HG03457 (cell line): ENCODE results near the gene ANKS3.

Experiments
- ATAC-seq: cut with Tn5 transposase; IDR thresholded peaks from one replicate; pipeline ENCODE4 v1.9.1; 2021; ENCODE audit warnings: moderate number of reproducible peaks; ENCODE audit not compliant: unreplicated experiment

ANKS3 gene

DNA sequence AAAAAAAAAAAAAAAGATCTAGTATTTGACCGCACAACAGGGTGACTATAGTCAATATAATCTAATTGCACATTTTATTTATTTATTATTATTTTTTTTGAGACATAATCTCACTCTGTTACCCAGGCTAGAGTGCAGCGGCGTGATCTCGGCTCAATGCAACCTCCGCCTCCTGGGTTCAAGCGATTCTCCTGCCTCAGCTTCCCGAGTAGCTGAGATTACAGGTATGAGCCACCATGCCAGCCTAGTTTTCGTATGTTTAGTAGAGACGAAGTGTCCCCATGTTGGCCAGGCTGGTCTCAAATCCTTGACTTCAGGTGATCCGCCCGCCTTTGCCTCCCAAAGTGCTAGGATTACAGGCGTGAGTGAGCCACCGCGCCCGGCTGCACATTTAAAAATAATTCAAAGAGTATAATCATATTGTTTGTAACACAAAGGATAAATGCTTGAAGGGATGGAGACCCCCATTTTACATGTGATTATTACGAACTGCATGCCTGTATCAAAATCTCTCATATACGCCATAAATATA lies 794 bp downstream of the ANKS3 start:
- ATAC-seq: no peak

DNA sequence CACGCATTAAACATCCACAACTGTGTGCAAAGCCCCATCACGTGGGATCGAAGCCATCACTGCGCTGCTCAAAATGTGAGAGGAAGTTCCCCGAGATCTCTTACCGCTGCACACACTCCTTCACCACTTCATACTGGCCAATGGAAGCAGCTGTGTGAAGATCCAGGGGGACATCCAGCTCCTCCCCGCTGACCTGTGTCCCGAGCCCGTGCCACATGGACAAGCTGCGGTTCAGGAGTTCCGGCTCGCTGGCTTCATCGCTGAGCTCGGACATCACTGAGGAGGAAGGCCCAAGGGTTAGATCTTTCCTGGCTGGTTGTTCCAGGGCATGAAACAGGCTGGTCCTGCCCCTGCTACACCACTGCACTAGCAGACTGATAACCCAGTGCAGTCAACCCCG lies 4.2 kb downstream of the ANKS3 start:
- ATAC-seq: no peak

DNA sequence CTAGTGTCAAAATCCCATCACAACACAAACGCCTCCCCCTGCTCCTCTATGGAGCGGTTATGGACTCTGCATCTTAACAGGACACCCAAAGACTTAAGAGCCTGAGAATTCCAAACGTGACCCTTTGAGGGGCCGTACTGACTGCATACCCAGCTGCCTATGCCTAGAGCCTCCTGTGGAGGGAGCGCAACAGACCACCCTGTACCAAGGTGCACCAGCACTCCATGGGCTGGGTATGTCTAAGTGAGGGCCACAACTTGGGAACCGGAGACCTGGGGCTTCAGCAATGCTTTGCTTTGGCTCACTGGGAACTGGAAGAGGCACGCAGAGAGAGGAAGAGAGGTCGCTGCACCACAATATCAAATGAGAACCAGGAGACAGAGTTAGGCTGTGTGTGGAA lies 5.4 kb downstream of the ANKS3 start:
- no peak for ATAC-seq

DNA sequence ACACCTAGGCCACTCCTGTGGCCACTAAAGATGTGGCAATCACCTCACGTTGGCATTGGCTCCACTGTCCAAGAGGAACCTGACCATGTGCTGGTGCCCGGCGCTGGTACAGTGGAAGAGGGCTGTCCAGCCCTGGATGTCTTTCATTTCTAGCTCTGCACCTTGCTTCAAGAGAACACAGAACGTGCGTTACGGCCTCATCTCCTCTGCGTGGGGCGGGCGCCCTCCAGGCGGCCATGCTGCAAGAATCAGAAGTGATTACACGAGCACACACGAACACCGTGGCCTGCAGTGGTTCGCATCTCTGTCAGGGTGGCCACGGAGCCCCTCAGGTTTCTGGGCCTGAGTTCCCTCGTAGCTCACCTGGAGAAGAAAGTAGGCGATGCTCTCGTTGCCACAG lies 7.5 kb downstream of the ANKS3 start:
- ATAC-seq: no peak

DNA sequence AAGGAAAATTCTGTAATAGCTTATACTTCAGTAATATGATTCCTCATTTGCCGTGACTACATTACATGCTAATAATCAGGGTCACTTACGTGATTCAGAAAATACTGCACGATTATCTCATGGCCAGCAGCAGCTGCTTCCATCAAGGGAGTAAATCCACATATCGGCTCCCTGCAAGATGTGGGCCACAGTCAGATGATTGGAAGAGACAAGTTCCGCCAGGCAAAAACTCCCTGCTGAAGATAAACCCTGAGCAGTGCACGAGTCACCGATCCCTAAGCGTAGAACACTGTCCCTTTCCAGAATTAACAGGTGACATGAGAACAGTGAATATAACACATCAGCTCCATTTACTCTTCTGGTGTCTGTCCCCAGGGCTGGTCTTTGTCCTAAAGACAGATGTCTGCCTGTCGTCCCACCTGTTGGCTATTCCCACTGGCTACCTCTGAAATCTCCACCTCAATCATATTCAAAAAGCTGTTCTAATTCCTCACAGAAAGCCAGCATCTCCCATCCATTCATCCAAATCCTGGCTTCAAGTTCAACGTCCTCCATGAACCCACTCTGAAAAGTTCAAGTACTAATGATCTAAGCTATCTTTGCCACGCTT lies 9.3 kb downstream of the ANKS3 start:
- ATAC-seq: no peak

DNA sequence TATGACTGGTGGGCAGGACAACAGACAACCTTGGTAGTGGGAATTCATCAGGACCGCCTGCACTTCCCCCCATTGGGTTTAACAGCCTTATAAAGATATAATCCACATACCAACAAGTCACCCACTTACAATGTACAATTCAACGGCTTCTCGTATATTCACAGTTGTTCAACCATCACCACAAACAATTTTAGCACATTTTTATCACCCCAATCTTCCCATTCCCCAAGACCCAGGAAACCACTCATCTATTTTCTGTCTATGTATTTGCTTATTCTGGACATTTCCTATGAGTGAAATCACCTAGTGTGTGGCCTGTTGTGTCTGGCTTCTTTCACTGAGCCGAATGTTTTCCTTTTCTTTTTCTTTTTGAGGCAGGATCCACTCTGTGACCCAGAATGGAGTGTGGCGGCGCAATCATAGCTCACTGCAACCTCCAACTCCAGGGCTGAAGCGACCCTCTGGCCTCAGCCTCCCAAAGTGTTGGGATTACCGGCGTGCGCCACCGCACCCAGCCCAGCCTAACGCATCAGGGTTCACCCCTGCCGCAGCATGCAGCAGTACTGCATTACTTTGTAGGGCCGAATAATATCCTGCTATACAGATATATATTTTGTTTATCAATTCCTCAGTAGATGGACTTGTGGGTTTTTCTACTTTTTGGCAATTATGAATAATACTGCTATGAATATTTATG lies 10.9 kb downstream of the ANKS3 start:
- ATAC-seq: no peak

DNA sequence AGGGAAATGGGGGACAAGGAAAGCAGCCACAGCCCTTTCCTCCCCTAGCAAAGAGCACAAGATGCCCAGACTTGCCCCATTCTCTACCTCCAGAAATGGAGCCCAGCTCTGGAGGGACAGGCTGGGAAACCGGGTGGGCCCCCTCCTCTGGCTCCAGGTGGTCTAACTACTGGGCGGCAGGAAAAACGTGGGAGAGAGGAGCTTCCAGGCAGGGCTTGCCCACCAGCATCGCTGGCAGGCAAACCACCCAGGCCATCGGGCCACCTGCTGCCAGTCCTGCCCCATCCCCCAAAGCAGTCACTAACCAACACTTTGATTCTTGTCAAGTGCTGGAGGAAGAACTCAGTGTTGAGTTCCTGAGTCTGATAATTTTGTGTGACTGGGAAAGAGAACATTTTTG lies 15.6 kb downstream of the ANKS3 start:
- ATAC-seq: no peak

DNA sequence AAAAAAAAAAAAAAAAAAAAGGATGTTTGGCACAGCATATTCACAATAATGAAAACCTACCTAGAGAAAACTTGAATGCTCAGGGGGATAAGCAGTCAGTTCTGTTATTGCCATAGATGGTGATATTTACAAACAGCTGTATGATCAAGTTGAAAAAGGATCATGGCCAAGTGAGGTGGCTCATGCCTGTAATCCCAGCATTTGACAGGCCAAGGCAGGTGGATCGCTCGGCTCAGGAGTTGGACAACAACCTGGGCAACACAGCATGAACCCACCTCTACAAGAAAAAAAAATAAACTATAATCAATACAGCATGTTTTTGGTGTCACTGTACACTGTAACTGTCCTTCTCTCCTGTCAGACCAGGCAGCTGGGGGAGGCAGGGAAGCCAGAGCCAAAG lies 19.1 kb downstream of the ANKS3 start:
- ATAC-seq: no peak

DNA sequence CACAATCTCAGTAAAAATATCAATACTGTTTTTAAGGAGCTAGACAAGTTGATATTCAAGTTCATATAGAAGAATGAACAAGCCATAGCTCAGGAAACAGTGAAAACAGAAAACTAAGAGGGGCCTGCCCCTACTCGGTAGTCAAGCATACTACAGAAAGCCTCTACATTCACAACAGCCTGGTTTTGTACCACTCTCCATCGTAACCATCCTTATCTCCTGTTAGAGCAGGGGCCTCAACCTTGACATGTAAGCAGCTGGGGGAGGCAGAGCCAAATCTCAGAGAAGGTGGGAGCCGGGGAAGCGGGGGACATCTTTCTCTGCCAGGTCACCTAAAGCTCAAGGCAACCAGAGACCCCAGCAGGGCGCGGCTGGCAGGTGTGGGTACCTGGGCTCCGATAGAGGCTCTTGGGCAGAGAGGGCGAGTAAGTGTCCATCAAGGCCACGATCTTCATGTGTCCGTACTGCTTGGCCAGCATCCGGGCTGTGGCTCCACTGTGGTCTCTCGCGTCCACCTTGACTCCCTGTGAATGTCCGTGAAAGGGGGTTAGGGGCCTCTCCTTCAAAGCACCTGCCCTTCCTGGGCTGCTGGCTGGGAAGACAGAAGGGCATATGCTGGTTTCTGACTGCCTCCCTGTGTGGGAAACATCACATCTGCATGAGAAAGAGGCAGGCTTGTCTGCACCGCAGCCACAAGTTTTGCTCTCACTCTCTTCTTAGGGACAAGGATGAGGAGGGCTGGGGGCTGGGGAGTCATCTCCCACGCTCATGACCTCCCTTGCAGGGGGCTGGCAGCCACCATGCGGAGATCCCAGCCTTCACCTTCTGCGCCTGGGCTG lies 20.2 kb downstream of the ANKS3 start:
- ATAC-seq: no peak

DNA sequence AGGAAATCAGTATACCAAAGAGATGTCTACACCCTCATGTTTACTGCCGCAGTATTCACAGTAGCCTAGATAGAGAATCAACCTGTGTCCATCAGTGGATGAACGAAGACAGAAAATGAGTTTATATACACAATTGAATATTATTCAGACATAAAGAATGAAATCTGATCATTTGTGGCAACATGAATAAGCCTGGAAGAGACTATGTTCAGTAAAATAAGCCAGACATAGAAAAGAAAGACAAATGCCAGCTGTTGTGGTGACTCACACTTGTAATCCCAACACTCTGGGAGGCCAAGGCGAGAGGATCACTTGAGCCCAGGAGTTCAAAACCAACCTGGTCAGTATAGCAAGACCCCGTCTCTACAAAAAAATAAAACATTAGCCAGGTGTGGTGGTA lies 24.6 kb downstream of the ANKS3 start:
- no peak for ATAC-seq

DNA sequence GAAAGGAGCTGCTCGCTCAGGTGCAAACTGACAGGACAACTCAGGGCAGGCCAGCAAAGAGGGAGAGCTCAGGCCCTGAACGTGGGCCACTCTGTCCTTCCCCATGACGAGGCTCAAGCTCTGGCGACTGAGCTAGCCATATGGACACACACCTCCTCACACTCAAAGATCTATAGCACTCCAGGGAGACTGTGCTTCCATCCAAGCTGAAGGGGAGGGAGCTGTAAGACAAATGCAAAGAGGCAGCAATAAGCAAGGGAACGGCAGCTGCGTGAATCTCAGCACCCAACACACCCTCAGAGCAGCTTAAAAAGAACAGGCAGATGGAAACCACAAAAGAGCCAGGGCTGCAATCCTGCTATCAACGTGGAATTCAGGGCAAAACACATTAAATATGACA lies 27.2 kb downstream of the ANKS3 start:
- no peak for ATAC-seq

DNA sequence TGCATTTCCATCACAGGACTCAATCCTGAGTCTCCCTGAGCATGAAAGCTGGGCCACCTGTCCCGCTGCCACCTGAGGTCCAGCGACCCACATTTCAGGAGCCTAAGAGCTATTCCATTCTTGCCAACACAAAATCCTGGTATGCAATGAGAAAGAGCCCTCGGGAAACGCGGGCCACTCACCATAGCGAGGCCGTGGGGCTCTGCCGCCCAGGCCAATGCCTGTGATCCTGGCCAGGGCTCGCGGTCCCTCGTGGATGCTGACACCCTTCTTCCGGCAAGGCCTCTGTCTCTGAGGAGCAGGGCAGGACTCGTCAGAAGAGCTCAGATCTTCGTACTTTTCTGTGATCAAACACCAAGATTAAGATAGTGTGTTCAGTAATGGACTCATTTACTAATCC lies 29.2 kb downstream of the ANKS3 start:
- no peak for ATAC-seq

DNA sequence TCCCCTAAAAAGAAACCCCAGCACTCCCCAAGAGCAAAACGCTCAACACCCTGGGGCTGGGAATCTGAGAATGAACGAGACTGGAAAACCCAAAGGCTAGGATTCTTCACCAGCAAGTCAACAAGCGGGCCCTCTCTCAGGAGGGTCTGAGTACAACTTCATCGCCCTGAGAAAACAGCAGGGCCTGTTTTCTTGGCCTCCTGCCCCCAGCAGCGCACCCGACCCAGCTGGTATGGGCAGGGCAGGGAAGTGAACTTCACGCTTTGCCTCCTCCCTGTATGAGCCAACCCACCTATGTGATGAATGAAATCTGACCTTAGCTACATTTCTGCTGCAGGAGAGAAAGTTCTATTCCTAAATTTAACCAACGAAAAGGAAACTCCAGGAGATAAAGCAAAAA lies 29.6 kb downstream of the ANKS3 start:
- no peak for ATAC-seq

DNA sequence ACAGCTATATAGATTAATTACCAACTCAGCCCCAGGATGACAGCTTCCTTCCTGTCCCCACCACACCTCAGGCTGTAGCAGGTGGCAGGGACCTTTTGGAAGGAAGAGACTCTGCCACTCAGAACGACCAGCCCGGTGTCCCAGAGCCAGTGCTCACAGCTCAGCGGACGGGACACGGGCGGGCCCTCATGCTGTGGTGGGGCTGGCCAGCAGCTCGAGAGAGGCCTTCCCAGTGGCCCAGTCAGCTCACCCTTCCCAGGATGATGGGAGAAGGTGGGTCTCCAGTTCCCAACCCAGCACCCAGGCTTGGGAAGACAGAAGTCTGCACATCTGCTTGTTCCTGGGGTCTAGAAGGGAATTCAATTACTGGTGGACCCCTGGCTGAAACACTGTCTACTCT lies 30.2 kb downstream of the ANKS3 start:
- no peak for ATAC-seq

DNA sequence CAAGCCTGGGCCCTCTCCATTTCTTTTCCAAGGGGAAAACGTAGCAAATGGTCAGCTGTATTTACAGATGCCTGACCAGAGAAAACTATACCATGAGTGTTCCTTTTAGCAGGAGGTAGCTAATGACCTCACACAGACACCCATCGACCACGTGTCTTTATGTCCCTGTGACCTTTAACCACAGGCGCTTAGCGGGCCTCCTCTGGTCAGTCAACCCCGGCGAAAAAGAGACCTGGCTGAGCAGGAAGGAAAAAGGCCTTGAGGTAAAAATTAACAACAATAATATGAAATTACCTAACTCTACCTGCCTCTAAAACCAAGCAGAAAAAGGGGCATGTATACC lies 31.6 kb downstream of the ANKS3 start:
- no peak for ATAC-seq

DNA sequence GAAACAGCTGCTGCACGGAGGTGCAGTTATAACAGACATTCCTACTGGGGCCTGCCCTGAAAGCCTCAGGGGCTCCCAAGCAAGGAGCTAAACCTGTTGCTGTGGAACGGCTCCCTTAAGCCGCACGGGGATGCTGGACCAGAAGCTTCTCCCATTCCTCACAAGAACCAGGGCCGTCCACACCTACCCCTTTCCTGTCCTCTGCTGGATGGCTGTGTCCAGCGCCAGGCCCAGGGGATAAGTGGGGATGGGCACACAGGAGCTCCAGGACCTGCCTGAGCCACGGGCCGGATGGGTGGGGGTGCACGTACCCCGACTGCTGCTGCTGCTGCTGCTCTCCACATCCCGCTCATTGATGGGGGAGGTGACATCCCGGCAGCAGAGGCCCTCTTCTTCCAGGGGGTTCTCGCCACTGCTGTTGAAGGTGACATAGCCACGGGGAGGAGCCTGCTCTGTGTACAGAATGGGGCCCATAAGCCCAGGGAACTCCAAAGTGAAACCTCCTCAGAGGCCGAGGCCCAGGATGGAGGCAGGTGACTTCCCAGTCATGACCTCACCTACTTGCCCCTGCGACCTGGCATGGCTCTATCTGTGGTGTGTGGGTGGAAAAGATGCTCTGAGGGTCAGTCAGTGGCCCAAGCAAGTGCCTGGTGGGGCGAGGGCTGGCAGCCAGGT lies 32.1 kb downstream of the ANKS3 start:
- ATAC-seq: no peak

DNA sequence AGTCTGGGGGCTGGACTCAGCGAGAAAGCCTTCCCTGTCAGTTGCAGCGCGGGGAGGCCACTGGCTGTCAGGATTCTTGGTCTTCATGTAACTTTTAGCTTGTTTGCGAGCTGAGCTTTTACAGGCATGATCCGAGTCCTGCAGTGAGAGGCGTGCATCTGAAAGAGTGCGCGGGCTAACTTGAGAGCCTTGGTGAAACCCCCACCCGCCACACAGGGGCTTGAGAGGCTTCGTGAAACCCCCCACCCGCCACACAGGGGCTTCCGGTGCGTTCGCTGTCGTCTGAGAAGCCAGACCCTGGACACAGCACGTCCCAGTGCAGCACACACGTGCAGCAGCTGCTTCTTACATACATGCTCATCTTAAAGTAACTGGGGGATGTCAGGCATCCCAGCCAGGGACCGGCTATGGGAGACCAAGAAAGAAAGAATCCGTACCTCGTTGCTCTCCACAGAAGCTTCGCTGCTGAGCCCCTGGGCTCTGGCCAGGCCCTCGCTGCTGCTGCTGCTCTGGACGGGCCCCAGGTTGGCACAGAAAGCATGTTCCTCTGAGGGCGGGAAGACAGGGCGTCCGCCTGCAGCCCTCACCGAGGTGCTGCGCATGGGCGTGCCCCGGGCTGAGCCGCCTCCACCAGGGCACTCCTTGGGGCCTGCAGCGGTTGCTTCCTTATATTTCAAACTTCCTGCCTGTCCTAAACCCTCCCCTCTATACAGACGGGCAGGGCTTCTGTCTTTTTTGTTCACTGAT lies 32.9 kb downstream of the ANKS3 start:
- ATAC-seq: no peak

DNA sequence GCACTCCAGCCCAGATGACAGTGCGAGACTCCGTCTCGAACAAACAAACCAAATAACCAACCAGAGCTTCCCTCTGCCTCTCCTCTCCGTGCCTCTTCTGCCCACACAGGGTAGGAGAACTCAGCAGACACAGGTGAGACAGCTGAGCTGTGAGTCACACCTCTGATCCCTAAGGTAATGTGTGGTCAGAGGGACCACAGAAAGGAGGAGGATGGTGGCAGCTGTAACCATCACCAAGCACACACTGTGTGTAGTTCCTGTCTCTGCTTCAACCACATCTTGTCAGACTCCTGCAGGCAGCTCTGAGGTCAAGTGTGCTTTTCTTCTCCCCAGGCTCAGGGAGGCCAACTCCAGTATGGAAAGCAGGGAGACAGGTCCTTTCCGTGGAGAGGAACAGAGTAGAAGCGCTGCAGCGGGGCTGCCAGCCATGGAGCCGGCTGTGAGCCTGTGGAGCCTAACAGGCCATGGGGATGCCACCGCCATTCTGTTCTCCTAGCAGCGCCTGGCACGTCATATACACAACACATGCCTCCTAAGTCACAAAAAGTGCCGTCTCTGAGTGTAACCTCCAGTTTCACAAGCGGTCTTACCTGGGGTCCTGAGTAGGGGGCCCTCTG lies 33.6 kb downstream of the ANKS3 start:
- no peak for ATAC-seq

DNA sequence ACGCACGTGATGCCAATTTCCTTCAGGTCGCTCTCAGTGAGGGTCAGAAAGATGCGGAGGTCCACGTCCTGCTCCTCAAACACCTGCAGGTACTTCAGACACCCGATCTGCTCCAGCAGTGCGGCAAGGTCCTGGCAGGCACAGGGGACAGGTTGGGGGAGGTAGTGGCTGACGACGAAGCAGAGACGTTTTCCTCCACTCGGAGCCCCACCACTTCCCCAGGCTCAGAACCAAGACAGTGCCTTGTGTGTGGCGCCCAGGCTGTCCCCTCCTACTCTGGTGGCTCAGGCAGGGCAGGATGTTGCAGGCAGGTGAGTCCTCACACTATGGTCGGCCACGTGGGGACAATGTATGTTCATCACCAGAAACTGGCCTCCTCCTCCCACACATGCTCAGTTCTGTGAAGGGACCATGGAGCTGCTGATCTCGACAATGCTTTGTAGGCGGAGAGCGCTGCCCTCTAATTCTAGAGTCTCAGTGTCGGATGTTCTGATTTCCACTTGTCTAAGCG lies 35.0 kb downstream of the ANKS3 start:
- ATAC-seq: no peak
